AG20443 (cell line): Measurements from ENCODE around the gene SH3BGRL2.
"Not testable (repeated sequence)": the region's sequence is repeated elsewhere in the genome, so short reads cannot be mapped to it uniquely, and the experiment has no call there.

ENCODE experiments used
- DNase-seq: peaks from one replicate; pipeline ENCODE4 v3.0.0; 2012; ENCODE audit warnings: low spot score, mixed read lengths

The SH3BGRL2 gene

DNA sequence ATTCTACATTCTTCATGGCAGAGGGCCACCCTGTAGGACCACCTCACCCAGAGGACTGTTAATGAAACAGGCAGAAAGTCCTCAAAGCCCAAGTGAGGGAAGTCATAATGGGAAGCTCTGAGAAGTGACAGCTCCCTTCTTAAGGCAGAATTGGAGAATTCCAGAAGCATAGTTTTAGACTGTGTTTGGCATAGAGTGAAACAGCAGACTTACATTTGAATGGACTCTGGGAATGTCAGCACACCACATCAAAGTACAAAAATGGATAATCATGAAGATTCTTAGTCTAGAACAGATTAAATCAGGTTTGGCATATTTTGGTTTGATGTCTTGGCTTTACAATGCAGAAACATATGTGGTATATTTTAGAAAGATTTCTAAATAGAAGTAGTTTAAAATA is 17.9 kb downstream of the SH3BGRL2 start:
- DNase-seq, result no peak

DNA sequence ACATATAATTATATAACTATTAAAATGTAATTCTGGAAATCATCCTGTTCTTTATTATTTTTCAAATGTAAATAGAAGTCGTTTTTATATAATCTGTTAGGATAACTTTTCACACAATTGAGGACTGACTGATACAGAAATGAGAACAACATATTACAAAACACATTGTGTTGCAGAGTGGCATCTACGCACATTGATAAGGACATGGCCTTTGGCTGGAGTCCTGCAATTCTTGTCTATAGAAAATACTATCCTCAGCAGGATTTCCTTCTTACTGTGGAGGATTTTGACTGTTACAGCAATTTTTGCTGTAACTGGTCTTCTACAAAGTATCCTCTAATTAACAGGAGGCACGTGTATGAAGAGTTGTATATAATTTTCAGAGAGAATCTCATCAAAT is 19.8 kb downstream of the SH3BGRL2 start:
- DNase-seq, result no peak

DNA sequence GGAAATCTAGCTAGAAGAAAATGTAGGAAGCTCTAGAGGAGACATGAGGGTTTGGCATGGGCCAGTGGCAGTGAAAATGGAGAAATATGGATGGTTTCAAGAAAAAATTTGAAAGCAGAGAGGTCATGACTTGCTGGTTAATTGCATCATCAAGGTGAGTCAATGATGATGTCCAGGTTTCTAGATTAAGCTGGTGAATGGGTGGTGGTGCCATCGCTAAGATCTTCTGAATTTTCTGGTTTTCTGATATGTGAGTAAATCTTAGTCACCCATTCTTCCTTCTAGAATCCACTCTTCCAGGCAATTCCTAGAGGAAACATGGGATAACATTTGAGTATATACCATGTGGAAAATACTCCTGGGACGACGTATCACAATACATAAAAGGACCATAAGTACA is 25.0 kb downstream of the SH3BGRL2 start:
- no peak for DNase-seq

- no peak for DNase-seq
Measured at GRCh38 chr6:79657238-79657637, 26.1 kb downstream of the SH3BGRL2 start.

DNA sequence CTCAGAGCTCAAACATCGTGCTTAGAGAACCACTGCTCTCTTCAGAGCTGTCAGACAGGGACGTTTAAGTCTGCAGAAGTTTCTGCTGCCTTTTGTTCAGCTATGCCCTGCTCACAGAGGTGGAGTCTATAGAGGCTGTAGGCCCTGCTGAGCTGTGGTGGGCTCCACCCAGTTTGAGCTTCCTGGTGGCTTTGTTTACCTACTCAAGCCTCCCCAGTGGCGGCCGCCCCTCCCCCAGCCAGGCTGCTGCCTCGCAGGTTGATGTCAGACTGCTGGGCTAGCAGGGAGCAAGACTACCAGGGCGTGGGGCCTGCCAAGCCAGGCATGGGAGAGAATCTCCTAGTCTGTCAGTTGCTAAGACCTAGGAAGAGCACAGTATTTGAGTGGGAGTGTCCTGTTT is 32.5 kb downstream of the SH3BGRL2 start:
- DNase-seq, result not testable (repeated sequence)

DNA sequence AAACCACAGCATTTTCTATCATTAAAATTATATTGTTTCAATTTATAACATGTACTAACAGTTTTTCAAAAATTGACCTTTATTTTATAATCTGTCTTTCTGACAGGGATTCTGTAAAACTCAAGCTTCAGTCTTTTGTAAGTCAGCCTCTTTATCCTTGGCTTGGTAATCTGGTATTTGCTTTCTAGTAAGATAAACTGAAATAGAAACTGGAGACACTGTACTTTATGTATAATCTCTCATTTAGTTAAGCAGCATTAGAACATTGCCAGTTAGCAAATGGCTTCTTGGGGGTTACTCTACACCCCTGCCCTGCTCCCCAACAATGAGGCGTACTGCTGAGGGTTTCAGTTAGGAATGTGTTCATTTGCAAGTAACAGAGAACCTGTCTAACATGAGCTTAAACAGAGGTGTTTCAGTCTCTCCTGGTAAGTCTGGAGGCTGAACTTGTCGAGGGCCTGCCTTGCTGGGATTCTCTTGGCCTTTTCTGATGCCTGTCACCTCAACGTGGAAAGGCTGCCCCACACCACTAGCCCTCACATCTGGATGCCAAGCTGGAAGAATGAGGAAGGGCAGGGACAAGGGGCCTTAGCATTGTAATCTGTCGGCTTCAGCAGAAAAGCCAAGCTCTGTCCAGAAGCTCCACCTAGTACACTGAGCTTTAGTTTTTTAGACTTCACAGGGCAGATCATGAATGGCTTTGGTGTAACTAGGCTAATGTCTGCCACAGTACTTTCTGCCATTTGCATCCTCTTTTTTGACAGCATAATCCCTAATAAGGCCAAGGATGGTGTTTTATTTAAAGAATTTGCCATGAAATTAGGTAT is 34.8 kb downstream of the SH3BGRL2 start:
- no peak for DNase-seq

DNA sequence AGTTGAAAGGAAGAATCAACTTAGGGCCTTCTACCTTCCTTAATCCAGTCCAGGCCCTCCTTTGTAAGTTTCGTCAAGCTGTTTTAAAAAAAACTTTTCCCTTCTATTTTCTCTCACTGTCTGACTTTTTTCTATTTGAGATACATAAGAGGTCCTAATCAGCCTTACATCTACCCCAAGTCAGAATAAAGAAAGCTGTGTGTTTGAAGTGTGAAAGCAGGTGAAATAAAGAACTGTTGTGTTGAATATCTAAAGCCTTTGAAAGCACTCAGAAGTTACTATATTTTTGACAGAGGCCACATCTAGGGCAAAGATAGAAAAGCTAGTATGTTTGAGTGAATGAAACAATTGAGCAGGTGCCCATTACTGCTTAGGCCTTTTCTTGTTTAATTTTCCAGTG is 35.5 kb downstream of the SH3BGRL2 start:
- DNase-seq, result no peak

- DNase-seq, result no peak
Measured at GRCh38 chr6:79668381-79668780, 37.3 kb downstream of the SH3BGRL2 start.

- DNase-seq, result no peak
Measured at GRCh38 chr6:79669766-79670165, 38.6 kb downstream of the SH3BGRL2 start.

- DNase-seq, result no peak
Measured at GRCh38 chr6:79670789-79671188, 39.7 kb downstream of the SH3BGRL2 start.

DNA sequence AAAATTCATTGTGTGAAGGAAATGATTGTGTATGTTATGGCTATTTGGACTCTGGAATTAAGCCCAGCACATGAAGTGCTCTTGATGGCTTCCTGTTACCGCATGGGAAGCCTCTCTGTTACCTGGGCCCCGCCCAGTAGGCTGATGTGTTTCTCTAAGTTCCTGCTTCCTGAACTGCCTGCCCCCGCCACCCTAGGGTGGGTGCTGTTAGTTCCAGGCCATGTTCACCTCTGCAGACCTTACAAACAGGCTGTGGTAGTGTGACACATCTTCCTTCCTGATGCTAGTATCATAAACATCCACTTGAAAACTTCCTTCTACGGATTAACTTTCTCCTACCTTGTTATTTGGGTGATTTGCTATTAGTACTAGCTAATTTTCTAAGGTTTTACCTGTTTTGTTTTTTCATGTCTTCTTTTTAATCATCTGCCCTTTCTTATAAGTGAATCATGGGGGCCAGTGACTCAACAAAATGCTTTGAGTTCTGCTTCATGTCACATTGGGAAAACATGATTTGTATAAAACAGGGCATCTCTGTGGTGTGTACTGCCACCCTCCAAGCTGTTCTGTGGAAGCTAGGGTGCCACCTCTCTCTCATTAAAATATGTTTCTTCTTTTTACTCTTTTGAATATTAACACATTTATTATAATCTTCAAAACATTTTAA is 40.6 kb downstream of the SH3BGRL2 start:
- DNase-seq, result no peak

DNA sequence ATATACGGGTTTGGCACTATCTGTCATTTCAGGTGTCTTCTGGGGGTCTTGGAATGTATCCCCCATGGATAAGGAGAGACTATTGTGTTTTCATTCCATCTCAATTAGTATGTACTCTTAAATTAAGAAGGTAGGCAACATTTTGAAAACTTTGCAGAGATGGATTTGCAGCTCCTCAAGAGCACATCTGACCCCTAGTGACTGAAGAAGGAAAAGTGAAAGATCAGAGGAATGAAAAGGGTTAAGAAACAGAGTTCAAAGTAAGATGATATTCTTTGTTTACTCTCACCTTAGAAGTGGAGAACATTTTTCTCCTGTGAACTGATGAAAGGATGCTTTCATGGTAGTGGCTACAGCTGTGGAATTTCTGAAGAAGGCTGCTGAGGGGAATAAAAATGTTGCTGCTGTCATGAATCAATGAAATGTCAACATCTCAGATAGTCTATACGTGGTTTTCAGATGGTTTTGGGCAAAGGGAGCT is 41.5 kb downstream of the SH3BGRL2 start:
- DNase-seq, result no peak

GRCh38 chr6:79673947-79674346 is 42.8 kb downstream of the SH3BGRL2 start:
- no peak for DNase-seq

GRCh38 chr6:79676785-79677736 is 45.9 kb downstream of the SH3BGRL2 start:
- DNase-seq, result no peak

GRCh38 chr6:79682682-79683081 is 51.6 kb downstream of the SH3BGRL2 start:
- not testable (repeated sequence) for DNase-seq

DNA sequence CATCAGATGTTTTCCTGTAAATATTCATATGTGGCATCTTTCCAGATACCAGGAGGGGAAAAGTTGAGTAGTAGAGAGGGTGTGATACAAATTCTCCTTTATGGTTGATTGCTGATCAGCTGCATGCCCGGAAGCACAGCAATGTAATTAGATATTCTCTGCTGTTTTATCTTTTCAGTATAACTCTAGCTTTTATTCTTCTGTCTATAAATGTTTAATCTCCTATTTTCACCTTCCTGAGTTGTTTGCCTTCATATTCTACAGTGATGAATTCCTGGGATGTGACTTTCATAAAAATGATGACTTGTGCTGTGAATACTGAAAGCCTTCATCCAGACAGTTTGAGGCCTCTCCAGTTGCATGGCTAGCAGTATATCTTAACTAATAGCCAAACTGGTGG is 53.7 kb downstream of the SH3BGRL2 start:
- no peak for DNase-seq

- DNase-seq, result no peak
Measured at GRCh38 chr6:79686707-79687309, 55.7 kb downstream of the SH3BGRL2 start.

GRCh38 chr6:79687759-79688158 is 56.6 kb downstream of the SH3BGRL2 start:
- DNase-seq, result no peak

DNA sequence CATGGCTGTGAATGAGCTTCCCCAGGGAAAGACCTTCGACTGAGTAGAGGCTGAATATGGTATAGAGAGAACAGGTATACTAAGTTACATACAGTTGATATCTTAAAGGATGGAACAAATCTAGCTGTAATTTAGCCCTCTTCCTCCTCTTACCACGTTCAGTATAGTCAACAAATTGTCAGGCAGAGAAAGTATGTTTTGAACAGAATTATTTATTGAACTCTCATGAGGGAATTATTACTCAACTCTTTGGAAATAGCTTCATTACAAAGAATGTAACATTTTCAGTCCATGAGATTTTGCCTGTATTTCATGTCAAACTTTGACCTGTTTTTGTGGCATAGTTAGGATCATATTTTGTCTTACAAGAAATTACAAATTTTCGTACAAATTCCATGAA is 63.0 kb downstream of the SH3BGRL2 start:
- DNase-seq, result no peak

GRCh38 chr6:79694623-79695343 is 63.7 kb downstream of the SH3BGRL2 start:
- DNase-seq, result no peak

DNA sequence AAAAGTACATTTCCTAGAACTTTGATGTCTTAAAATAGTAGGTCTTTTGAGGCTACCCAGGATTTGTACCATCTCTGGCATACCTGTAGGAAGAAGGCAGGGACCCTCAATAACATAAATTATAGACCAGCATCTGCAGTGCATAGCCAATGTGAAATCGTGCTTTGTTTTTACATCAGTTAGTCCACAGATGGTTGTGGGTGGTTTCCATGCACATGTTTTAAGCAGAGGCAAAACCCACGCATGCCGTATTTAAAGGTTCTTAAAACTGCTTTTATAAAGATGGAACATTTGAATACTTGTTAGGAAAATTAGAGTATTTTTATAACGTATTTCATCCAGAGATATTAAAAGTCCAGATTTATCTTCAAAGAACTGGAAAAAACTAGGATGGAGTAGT is 66.3 kb downstream of the SH3BGRL2 start:
- no peak for DNase-seq
